HG02840 (cell line): ENCODE results near the gene GSTM3.
"Not testable (repeated sequence)": the region's sequence is repeated elsewhere in the genome, so short reads cannot be mapped to it uniquely, and the experiment has no call there.

Experiments
- ATAC-seq: cut with Tn5 transposase; IDR thresholded peaks from one replicate; pipeline ENCODE4 v1.9.1; 2021; ENCODE audit warnings: mild to moderate bottlenecking, moderate library complexity, moderate number of reproducible peaks; ENCODE audit not compliant: unreplicated experiment, low FRiP score

GSTM3 gene

DNA sequence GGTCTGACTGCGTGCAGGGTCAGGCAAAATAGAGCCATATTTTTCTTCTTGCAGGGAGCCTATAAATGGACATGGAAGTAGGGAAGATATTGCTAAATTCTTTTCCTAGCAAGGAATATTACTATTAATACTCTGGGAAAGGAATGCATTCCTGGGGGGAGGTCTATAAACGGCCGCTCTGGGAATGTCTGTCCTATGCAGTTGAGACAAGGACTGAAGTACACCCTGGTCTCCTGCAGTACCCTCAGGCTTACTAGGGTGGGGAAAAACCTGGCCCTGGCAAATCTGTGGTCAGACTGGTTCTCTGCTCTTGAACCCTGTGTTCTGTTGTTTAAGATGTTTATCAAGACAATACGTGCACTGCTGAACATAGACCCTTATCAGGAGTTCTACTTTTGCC is 31.9 kb downstream of the GSTM3 start:
- ATAC-seq = not testable (repeated sequence)

DNA sequence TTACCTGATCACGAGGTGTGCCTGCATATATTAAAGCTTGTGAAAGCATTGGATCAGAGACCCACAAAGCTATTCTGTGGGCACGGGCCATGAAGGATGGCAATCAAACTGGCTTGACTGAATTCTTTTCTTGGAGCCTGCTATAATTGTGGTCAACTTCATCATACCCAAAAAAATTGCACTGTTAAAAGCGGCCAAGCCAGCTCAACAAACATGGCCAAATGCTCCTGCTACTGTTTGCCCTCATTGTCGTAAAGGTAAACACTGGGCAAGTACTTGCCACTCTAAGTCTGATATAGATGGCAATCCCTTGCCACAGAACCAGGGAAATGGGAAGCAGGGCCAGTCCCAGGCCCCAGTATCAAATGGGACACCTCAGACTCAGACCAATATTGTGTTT is 35.4 kb downstream of the GSTM3 start:
- ATAC-seq = no peak

DNA sequence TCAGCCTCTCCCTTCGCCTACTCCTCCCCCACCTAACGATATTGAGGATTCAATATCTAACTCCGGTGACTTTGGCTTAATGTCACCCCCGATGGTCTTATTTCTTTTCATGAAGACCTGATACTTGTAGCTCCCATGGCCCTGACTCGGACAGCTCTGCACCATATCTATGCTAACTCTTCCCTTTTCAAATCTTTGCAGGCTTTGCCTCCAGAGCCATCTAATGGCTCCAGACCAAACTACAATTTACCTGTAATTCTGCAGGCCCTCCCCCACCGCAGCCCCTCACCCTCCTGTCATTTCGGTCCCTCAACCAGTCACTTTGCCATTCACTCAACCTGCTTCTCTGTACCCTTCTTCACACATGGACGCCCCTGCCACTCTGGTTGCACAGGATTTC is 36.7 kb downstream of the GSTM3 start:
- ATAC-seq = no peak

- not testable (repeated sequence) for ATAC-seq
Observed at GRCh38 chr1:109702940-109703339, 37.9 kb downstream of the GSTM3 start.

GRCh38 chr1:109697861-109698260 is 43.0 kb downstream of the GSTM3 start:
- not testable (repeated sequence) for ATAC-seq

GRCh38 chr1:109697066-109697465 is 43.8 kb downstream of the GSTM3 start:
- no peak for ATAC-seq

DNA sequence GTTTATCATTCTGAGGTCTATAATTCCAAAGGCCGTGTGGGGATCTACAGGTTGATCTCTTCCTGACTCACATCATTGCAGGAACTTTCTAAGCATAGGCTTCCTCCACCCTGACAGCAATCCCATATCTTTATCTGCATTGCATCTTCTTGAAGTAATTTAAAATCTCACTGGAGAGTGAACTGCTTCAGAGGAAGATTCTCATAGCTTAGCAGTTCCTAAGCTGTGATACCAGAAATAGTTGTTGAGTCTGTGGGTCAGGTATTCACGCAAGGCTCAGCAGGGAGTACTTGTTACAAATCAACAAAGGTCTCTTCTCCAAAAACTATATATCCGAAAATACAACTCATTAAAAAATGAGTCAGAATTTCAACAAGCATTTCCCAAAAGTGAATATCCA is 45.7 kb downstream of the GSTM3 start:
- not testable (repeated sequence) for ATAC-seq

DNA sequence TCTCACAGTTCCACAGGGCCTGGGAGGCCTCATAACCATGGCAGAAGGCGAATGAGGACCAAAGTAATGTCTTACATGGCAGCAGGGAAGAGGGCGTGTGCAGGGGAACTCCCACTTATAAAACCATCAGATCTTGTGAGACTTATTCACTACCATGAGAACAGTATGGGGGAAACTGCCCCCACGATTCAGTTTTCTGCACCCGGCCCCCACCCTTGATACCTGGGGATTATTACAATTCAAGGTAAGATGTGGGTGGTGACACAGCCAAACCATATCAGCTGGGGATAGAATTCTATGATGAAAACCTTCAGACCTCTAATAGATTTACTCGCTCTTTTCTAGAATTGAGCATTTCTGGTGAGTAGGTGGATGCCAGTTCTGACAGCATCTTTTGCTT is 46.4 kb downstream of the GSTM3 start:
- ATAC-seq = not testable (repeated sequence)

- ATAC-seq = no peak
Observed at GRCh38 chr1:109691759-109692158, 49.1 kb downstream of the GSTM3 start.

GRCh38 chr1:109689844-109690405 is 50.9 kb downstream of the GSTM3 start:
- no peak for ATAC-seq

DNA sequence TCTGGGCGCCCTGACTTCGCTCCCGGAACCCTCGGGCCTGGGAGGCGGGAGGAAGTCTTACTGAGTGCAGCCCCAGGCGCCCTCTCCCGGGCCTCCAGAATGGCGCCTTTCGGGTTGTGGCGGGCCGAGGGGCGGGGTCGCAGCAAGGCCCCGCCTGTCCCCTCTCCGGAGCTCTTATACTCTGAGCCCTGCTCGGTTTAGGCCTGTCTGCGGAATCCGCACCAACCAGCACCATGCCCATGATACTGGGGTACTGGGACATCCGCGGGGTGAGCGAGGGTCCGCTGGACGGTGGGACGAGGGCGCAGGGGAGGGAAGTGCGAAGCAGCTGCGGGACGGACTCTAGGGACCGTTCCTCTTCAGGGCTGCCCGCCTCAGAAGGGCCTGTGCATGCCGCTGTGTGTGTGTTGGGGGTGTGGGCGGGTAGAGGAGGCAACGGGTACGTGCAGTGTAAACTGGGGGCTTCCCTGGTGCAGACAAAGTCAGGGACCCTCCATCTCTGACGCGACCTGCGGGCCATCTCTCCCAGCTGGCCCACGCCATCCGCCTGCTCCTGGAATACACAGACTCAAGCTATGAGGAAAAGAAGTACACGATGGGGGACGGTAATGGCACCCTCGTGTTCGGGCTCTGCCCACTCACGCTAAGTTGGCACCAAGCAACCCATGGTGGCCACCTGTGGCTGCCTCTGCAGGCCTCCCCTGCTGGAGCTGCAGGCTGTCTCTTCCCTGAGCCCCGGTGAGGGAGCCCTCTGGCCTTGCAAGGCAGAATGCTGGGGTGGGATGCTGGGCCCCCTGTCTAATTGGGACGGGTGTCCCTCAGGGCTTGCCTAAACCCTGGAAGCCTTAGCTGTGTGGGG is 53.0 kb downstream of the GSTM3 start, which contains the start of gene GSTM1:
Gene GSTM1 (plus strand): TSS at position 177 of the 859 bp plus-strand sequence. CDS start 57 bp downstream, at position 234.
- ATAC-seq = peak; percentile 89

DNA sequence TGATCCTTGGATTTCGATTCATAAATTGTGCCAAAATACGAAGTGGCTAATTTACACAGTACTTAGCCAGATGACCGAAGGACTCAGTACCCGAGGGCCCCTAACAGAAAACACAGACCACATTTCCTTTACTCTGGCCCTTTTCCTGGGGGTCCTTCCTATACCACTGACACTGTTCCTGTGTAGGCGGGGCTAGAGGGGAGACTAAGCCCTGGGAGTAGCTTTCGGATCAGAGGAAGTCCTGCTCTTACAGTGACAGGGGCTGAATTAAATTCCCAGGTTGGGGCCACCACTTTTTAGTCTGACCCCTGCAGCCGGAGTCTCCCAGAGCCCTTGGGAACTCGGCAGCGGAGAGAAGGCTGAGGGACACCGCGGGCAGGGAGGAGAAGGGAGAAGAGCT is 53.7 kb downstream of the GSTM3 start:
- not testable (repeated sequence) for ATAC-seq

GRCh38 chr1:109685890-109686289 is 54.9 kb downstream of the GSTM3 start:
- ATAC-seq = not testable (repeated sequence)

DNA sequence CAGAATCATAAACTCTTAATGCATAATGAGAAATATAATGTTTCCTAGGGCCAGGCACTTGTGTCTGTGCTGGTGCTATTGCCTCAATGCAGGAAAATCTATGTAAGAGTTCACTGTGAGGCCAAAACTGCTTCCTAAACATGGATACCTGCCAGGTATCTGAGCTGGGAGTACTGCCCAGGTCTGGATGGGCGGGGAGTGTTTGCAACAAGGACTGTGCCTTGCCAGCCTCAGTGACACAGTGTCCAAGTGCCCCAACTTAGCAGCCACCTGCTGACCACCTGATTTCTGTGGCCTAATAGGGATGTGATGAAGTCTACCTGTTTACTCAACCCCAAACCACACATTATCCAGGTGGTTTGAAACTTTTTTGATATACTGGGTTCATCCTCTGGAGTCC is 55.4 kb downstream of the GSTM3 start:
- not testable (repeated sequence) for ATAC-seq

- not testable (repeated sequence) for ATAC-seq
Observed at GRCh38 chr1:109684777-109685176, 56.1 kb downstream of the GSTM3 start.
